HG02981 (cell line): ENCODE measurements around the gene REEP1.
"Not testable (repeated sequence)": the region's sequence is repeated elsewhere in the genome, so short reads cannot be mapped to it uniquely, and the experiment has no call there.

ENCODE experiments used
- ATAC-seq: cut with Tn5 transposase; IDR thresholded peaks from one replicate; pipeline ENCODE4 v1.9.1; 2021; ENCODE audit warnings: mild to moderate bottlenecking, moderate library complexity; ENCODE audit not compliant: unreplicated experiment

The REEP1 gene

DNA sequence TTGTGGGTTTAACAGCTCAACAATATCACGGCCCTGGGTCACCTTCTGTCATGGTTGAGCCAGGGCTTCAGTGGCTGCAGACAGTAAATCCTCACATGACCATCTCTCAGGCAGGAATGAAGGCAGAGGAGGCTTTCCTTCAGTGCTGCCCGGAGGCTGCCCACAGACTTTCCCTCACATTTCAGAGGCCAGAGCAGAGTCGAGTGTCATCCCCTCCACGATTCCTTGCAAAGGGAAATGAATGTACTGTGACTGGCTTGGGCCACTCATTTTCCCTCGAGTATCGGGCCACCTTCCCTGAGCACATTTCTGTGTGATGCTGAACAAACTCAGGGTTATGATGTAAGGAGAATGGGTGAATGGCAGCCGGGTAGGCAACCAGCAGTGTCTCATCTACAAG lies 10.0 kb upstream of the REEP1 start:
- ATAC-seq = no peak

DNA sequence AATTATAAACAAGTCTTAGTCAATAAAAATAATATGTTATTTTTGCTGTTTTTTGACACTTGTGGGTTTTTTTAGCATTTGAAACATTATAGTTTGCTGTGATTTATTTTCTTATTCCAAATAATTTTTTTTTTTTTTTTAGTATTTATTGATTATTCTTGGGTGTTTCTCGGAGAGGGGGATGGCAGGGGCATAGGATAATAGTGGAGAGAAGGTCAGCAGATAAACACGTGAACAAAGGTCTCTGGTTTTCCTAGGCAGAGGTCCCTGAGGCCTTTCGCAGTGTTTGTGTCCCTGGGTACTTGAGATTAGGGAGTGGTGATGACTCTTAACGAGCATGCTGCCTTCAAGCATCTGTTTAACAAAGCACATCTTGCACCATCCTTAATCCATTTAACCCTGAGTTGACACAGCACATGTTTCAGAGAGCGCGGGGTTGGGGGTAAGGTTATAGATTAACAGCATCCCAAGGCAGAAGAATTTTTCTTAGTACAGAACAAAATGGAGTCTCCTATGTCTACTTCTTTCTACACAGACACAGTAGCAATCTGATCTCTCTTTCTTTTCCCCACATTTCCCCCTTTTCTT lies 8.5 kb upstream of the REEP1 start:
- ATAC-seq = not testable (repeated sequence)

DNA sequence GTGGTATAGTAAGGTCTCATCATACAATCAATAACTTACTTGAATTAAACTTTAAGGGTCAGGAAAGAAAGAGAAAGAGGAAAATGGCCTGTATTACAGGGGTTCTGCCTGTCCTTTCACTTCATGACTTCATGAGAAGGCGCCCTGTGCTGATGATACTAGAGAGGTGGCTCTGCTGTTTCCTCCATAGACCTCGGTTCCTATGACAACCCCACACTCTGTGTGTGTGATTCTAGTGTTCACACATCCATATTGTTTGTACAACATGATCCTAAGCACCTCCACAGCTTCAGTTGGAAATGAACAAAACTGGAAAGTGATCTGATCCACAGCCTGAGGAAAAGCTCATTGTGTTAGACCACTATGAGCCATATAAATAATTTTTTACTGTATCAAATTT lies 7.0 kb upstream of the REEP1 start:
- ATAC-seq = no peak

DNA sequence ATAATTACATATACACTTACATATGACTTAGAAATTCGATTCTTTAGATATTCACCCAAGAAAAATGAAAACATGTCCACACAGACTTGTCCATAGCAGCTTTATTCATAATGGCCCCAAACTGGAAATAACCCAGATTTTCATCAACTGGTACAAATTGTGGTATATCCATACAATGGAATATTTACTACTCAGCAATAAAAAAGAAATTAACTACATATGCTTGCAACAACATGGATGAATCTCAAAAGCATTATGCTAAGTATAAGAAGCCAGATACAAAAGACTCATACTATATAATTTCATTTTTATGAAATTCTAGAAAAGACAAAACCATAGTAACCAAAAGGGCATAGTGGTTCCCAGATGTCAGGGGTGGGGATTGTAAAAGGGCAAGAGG lies 5.1 kb upstream of the REEP1 start:
- ATAC-seq = no peak

DNA sequence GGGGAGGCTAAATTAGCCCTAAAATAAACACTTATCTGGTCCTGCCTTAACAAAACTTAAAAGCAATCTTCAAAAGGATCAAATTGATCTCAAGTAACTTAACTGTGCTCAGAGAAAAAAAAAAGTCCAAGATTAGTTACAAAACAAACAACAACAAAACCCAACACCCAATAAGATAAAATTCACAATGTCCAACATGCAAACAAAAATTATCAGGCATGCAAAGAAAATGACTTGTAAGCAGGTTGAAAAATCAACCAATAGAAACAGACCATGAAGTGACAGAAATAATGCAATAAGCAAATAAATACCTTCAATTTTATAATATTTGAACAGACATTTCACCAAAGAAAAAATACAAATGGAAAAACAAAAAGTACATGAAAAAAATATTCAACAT lies 4.0 kb upstream of the REEP1 start:
- no peak for ATAC-seq

DNA sequence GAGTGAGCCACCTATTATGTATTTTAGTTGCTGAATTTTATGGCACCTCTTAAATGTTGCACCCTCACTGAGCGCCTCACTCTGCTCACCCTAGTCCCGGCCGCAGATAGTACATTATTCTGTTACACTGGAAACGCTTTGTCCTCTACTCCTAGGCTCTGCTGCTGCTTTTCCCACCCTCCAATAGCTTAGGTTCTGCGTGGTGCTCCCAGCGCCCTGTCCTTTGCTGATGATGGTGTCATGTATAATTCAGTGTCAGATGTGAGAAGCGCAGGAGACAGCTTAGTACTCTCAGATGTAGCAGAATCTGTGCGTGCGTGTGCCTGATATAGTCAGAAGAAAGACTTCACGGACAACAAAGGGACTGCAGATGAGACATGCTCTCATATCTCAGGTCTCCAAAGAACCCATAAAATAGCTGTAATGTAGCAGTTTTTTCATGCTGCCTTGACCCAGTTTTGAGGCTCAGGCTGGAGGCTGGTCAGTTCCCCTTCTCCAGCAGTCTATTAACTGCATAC lies 1.4 kb upstream of the REEP1 start:
- no peak for ATAC-seq

DNA sequence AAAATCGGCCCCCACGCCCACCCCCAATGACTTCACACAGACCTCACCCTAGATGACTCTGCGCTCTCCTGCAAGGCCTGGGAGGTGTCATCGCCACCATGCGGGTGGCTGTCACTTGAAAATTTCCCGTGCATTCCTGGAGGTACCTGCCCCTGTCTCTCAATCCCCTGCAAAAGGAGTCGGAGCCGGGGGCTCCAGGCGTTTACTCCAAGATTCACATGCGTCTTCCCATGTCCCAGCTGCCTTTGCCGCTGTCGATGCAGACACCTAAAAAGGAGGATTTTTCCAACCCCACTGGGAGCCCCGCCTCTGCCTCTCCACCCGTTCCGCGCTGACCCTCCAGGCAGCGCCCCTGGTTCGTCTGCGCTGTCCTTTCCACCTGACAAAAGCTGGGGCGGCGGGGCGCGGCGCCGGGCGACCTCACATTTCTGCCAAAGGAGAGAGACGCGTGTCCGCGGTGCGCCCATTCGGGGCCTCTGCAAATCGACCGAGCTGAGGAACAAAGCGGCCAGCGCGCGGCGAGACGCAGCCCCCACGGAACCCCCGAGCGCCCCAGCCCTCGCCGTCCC lies 667 bp downstream of the REEP1 start:
- no peak for ATAC-seq

DNA sequence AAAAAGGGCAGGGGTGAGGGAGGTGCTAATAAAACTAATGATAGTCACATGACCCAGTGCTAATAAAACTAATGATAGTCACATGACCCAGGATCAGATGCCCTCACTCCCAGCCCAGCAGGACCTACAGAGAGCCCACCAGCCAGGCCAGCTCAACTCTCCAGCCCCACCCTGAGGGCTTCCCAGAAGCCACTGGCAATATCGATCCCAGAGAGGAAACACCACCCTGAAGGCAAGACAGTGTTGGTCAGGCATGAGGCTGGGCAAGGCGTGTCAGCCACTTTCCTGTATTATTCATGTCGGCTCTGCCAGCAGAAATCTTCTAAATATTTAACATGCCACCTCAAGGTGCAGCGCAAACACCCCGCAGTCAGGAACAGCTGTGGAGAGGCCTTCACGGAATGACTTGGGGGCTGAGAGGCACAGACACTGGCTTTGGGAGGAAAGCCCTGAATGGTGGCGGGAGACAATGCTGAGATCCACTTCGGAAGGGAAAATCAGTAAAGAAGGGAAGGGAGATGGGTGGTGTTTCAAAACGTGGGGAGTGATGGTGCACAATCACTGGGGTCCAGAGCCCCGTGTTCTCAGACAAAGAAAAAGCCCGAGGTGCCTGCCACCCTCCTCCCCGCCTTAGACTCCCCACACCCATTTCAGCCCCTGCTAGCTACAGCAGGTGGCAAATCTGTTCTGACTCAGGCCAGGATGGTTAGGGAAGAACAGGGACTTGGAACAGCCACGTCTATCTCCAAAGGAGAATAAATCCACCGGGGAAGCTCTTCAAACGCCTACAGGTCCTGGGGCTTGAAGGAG lies 1.4 kb downstream of the REEP1 start:
- no peak for ATAC-seq

DNA sequence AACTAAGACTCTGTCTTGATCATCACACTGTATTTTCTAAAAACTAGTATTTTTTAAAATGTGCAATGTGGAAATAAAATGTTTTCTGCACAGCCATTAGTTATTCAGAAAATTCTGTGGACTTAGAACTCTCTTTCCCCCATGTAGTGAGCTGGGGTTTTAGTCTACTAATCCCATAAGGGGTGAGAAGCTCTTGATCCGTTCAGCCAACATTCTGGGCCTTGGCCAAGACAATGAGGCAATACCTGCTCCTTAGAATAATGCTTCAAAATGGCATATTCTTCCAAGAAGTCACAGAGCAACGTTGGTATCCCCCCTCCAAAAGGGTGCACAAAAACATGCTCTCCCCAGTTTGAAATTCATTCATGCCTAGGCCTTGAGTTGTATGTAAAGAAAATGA lies 4.0 kb downstream of the REEP1 start:
- no peak for ATAC-seq

DNA sequence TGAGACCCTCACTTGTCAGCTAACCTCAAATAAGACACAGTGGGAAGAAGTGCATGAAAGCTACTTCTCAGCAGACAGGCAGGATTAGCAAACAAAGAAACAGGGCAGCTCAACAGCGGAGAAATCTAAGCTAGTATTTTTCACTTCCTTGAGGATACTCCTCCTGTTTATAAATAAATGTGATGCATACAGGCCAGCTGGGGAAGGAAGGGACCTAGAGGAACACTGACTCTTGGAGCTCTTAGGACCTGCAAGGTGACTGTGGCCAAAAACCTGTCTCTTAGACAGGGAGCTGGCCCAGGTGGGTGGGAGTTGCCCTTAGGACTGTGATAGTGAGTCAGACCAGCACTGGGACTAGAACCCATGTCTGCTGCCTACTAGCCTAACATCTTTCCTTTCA lies 4.8 kb downstream of the REEP1 start:
- no peak for ATAC-seq

DNA sequence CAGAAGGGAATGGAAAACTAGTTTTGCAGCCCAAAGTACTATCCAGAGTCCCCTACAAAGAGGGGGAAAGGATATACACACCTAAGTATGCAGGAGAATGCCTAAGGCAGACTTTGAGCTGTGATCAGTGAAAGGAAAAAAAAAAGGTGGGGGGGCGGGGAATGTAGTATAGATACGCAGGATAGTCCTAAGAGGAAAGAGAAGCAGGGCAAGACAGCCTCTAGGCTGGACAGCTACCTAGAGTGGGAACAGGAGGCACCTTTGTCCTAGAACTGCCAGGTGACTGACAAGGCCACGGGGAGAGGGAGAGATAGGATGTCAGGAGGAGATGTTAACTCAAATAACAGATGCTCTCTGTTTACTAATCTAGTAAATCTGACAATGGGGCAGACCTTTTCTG lies 6.0 kb downstream of the REEP1 start:
- ATAC-seq = no peak

DNA sequence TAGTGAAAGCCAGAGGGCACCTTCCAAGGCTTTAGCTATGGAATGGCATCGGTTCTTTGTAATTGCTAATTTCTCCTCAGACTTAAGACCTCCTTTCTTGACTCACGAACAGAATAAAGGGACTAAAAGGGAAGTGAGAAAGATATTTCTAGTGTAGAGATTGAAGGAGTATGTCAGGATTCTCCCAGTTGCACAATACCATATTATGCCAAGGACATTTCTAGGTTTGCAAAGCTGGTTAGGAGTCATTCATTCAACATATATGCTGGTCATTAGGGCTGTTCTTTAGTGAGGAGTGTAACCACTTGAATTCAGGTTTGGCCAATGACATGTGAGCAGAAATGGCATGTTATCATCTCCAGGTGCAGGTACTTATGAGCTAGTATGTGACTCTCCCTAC lies 7.4 kb downstream of the REEP1 start:
- no peak for ATAC-seq

DNA sequence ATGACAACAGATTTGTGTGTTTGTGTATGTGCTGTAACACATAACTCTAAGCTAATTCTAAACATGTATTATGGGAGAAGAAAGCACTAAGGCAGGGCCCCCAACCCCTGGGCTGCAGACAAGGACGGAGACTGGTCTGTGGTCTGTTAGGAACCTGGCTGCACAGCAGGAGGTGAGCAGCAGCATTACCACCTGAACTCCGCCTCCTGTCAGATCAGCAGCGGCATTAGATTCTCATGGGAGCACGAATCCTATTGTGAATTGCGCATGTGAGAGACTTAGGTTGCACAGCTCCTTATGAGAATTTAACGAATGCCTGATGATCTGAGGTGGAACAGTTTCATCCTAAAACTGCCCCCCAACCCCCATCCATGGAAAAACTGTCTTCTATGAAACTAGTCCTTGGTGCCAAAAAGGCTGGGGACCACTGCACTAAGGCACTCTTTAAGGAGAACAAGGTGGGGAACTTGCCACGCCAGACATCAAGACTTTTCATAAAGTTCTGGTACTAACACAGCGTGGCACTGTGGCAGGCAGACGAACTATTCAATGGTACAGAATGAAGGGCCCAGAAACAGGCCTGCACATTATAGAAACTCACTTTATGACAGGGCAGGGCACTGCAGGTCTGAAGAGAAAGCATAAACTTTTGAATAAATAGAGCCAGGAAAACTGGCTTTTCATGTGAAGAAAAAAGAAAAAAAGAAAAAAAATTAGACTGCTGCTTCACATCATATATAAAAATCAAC lies 14.0 kb downstream of the REEP1 start:
- no peak for ATAC-seq

DNA sequence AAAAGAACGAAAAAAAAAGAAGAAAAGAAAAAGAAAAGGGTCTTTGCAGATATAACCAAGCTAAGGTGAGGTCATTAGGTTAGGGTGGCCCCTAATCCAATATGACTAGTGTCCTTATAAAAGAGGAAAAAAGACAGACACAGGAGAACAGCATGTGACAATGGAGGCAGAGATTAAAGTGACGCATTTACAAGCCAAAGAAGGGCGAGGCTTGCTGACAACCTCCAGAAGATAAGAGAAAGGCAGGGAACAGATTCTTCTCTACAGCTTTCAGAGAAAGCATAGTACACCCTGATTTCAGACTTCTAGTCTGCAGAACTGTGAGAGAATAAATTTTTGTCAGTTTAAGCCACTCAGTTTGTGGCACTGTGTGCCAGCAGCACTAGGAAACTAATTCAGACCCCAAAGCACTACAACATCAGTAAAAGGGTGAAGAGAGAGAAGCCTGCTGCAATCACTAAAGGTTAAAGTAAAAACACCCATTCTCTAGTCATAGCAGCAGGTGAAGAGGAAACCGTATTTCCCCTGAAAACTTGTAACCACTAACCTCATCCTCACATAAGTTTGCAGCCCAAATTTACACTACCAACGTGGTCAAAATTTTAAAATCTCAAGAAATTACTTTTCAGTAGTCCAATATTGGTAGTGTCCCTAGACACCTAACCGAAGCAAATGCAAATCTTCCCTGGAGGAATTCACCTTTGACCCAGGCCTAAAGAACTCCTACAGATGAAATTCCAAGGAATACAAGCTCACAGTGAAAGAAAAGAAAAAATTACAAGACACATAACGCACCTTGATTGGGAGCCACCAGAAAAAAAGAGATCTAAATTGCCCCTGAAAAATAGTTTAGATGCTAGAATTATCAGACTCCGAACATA lies 17.5 kb downstream of the REEP1 start:
- ATAC-seq = no peak

DNA sequence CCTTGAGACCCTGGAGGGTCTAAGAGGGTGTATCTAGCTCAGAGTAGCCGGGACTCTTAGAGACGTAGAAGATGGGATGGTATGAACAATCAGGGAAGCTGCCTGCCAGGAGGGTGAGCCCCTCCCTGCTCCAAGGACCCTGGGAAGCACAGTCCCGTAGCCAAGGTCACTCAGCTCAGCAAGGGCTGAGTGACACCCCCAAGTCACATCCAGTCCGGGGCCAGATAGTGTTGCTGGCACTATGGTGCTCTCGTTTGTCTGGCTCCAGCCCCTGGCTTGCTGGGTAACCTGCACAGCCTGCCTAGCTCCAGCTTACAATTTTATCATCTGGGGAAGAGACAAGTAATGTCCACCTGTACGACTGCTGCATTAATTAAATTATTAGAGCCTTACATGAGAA lies 22.3 kb downstream of the REEP1 start:
- no peak for ATAC-seq

DNA sequence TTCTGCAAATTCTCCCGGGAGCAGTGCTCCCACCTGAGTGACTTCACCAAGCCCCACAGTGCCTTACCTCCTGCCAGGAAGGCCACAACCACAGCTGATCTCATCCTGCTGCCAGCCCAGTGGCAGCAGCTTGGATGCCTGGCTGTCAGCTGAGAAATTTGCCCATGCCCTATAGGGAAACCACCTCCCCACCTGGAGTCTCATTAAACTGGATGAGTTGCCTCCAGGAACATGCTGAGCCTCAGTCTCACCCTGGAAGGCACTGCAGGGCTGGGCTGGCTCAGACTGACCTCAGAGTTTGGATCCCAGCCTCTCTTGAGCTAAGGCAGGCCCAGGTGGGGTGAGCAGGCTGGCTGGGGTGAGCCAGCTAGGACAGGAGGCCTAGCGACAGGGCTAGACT lies 23.3 kb downstream of the REEP1 start:
- no peak for ATAC-seq

DNA sequence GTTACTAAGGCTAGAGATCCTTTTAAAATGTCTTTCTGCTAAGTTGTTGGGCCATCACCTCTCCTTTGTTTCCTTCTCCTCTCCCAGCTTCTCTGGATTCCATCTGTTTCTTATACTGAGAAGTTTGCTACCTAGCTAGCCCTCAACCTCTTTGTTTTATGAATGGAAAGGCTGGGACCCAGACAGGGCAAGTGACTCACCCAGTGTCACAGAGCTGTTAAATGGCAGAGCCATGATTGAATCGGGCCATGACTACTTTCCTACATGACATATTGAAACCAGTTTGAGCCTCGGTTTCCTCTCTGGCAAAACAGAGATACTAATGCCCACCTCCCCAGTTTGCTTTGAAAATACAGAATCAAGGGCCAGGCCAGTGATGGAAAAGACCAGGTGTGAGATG lies 24.1 kb downstream of the REEP1 start:
- no peak for ATAC-seq

DNA sequence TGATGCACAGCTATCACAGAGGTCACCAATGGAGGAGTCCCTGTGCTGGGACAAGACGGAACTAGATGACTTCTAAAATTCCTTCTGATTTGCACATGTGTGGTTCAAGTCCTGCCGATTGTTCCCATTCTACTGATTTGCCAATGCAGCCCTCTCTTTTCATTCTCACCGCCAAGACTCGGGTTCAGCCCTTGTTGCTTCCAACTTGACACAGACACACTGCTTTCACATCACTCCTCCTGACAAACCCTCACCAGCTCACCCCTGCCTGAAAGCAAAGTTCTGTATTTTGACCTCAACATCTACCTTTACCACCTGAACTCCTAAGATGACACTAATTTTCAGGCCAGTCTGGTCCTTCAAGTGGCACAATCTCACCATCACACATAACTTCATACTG lies 25.5 kb downstream of the REEP1 start:
- no peak for ATAC-seq

DNA sequence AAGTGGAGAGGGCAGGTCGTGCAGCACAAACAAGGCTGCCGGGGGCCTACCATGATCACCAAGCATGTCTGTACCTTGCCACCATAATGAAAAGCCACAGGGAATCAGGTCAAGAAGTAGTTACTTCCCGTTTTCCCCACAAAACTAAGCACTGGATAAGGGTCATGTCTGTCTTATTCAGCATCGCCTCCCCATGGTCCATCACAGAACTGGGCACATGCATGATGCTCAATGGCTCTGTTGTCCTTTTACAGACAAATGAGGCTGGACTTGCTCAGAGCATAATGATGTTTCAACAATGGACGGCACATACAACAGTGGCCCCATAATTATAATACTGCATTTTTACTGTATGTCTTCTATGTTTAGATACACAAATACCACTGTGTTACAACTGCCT lies 27.5 kb downstream of the REEP1 start:
- no peak for ATAC-seq

DNA sequence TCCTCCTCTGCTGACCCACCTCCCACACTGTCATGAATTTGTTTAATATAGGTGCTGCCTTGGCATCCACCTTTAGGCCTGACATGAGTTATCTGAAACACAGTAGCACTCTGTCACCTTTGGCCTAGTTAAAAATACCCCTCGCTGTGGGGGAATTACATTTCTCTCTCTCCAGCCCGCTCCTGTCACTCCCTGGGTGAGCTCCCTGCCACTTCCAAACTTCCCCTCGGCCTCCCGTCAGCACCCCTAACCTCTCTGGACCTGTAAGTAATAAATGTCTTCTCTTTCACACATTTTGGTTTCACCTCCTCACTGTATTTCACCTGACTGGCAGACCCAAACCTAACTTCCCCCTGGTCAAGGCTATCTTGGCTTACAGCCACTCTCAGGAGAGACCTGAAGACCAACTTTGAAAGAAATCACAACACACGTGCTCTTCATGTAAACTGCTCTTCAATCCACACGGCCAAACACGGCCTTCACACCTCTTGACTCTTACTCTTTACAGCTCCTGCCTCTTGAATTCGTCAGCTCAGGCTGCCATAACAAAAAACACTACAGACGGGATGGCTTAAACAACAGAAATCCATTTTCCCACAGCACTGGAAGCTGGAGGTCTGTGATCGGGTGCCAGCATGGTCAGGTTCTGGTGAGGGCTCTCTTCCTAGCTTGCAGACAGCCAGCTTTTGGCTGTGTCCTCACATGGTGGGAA lies 28.3 kb downstream of the REEP1 start:
- no peak for ATAC-seq
